BJ (cell line): ENCODE measurements around the gene MEG3. TPM values are rescaled to one million over a fixed set of nuclear protein-coding genes. Genes with fewer than 3 reads are reported as not detected.
"Not testable (repeated sequence)": the region's sequence is repeated elsewhere in the genome, so short reads cannot be mapped to it uniquely, and the experiment has no call there.

Source experiments
- CTCF ChIA-PET: fragments of 350-600 bp; formaldehyde crosslinking; extraction: SDS; loops from one replicate; lab custom pipeline; 2021; ENCODE audit warnings: antibody characterized with exemption, inconsistent platforms; lab: Yijun Ruan, JAX
- POLR2A ChIA-PET: fragments of 300-600 bp; sonication (Branson Sonifier 250); formaldehyde crosslinking; extraction: SDS; loops from one replicate; lab custom pipeline; 2021; ENCODE audit warnings: antibody characterized with exemption; lab: Charles Lee
- DNase-seq: peaks from one replicate; pipeline ENCODE4 v3.0.0-alpha.2; 2011; ENCODE audit warnings: low read depth
- H3K27me3 ChIP-seq: 2 replicates; pipeline ENCODE4 v1.6.0; 2011; ENCODE audit warnings: low read length; ENCODE audit not compliant: control insufficient read depth, insufficient read depth
- H3K36me3 ChIP-seq: 2 replicates; pipeline ENCODE4 v1.5.1; 2011; ENCODE audit warnings: low read length; ENCODE audit not compliant: control insufficient read depth, insufficient read depth
- H3K4me3 ChIP-seq: 2 replicates; pipeline ENCODE4 v1.5.1; 2011; ENCODE audit warnings: low read depth, mild to moderate bottlenecking, control low read depth, low read length
- polyA plus RNA-seq: library from polyadenylated mRNA; depleted of rRNA; stranded (reverse); fragments of >200 nt; gene quantifications from 2 replicates; pipeline ENCODE4 v1.2.3, GENCODE V29; 2011
- TF ChIP-seq, protein P1 (sequence below): IDR thresholded peaks from 2 replicates; pipeline ENCODE4 v1.5.1; 2011; ENCODE audit warnings: low read depth, mild to moderate bottlenecking, control low read depth, inconsistent platforms, low read length, moderate library complexity; ENCODE audit not compliant: insufficient read depth

Gene MEG3
- polyA plus RNA-seq, 1 experiment: 234 TPM

DNA sequence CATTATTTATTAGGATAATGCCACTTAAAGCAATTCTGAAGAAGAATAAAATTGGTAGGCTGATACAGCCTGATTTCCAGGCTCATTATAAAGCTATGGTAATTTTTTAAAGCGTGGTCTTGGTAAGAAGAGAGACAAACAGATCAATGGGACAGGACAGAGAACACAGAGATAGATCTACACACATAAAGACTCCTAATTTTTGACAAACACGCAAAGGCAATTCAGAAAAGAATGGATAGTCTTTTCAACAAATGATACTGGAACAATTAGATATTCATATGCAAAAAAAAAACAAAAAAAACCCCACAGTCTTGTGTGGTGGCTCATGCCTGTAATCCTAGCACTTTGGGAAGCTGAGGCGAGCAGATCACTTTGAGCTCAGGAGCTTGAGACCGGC lies 25.9 kb upstream of the MEG3 start:
- TF ChIP-seq, protein P1, sequence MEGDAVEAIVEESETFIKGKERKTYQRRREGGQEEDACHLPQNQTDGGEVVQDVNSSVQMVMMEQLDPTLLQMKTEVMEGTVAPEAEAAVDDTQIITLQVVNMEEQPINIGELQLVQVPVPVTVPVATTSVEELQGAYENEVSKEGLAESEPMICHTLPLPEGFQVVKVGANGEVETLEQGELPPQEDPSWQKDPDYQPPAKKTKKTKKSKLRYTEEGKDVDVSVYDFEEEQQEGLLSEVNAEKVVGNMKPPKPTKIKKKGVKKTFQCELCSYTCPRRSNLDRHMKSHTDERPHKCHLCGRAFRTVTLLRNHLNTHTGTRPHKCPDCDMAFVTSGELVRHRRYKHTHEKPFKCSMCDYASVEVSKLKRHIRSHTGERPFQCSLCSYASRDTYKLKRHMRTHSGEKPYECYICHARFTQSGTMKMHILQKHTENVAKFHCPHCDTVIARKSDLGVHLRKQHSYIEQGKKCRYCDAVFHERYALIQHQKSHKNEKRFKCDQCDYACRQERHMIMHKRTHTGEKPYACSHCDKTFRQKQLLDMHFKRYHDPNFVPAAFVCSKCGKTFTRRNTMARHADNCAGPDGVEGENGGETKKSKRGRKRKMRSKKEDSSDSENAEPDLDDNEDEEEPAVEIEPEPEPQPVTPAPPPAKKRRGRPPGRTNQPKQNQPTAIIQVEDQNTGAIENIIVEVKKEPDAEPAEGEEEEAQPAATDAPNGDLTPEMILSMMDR: no peak
- POLR2A ChIA-PET: no interaction called here
- H3K4me3 ChIP-seq: no peak overlapping the region
- DNase-seq: no peak
- H3K36me3 ChIP-seq: no peaks in the 10 kb centered on the region
- CTCF ChIA-PET: no interaction called here
- H3K27me3 ChIP-seq: peaks cover 6% of the 10 kb centered on the region

DNA sequence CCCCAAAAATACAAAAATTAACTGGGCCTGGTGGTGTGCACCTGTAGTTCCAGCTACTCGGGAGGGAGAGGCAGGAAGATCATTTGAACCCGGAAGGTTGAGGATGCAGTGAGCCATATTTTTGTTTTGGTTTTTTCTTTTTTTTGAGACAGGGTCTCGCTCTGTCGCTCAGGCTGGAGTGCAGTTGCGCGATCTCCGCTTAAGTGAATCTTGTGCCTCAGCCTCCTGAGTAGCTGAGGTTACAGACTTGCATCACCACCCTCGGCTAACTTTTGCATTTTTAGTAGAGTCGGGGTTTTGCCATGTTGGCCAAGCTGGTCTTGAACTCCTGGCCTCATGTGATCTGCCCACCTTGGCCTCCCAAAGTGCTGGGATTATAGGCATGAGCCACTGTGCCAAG lies 24.5 kb upstream of the MEG3 start:
- H3K36me3 ChIP-seq, H3K27me3 ChIP-seq, H3K4me3 ChIP-seq, POLR2A ChIA-PET, DNase-seq, CTCF ChIA-PET: not testable (repeated sequence)

DNA sequence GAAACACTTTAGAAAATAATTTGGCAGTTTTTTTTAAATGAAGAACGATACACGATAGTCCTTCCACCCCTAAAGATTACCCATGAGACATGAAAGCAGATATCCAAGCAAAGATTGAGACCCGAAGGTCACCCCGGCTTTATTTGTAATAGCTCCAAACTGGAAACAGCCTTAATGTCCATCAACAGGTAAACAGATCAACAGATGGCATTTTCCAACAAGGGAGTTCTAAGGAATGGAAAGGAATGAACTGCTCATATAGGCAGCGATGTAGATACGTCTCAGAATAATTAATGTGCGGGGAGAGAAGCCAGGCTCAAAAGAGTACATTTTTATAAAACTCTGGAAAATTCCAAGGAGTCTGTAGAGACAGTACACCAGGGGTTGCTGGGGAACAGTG lies 23.7 kb upstream of the MEG3 start:
- no peak for DNase-seq
- H3K27me3 ChIP-seq: peaks cover 6% of the 10 kb centered on the region
- CTCF ChIA-PET: no interaction called here
- POLR2A ChIA-PET: no interaction called here
- no peak overlapping the region for H3K4me3 ChIP-seq
- no peaks in the 10 kb centered on the region for H3K36me3 ChIP-seq
- TF ChIP-seq, protein P1: no peak

DNA sequence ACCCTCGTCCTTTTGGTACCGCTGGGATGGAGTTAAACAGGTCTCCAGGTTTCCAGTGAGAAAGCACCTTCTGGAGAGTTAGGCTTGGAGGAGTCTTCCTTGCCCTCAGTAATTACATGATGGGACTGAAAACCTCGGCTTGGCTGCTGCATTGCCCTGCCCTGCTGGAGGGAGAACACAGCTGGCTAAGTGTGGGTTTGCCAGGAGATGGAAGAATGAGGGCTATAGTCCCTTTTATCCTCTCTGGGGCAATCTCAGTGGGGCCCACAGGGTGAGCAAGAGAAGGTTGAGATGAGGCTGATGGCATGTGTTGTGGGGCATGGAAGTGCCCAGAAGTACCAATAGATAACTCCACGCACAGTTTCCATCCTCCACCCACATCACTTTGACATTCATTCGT lies 23.2 kb upstream of the MEG3 start:
- TF ChIP-seq, protein P1: no peak
- Histone ChIP-seq H3K4me3 (no peak overlapping the region), H3K27me3 (peaks cover 6% of the 10 kb centered on the region), H3K36me3 (no peaks in the 10 kb centered on the region)
- ChIA-PET CTCF (no interaction called here), POLR2A (no interaction called here)
- DNase-seq: no peak

DNA sequence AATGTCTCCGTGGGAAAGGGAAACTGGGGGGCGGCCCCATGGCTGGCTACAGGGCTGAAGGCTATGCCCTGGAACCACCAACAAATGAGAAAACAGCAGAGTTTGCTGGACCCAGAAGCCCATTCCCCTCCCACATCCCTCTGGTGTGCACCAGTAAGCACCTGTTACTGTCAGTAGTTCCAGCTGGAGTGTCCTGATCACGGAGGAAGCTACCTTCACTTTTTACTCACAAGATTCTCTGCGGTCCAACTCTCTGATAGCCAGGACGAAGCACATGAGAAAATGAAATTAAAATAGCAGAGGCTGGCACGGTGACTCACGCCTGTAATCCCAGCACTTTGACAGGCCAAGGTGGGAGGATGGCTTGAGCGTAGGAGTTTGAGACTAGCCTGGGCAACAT lies 22.7 kb upstream of the MEG3 start:
- Histone ChIP-seq H3K27me3 (peaks cover 6% of the 10 kb centered on the region), H3K36me3 (no peaks in the 10 kb centered on the region), H3K4me3 (no peak overlapping the region)
- ChIA-PET POLR2A (no interaction called here), CTCF (no interaction called here)
- TF ChIP-seq, protein P1: no peak
- no peak for DNase-seq

DNA sequence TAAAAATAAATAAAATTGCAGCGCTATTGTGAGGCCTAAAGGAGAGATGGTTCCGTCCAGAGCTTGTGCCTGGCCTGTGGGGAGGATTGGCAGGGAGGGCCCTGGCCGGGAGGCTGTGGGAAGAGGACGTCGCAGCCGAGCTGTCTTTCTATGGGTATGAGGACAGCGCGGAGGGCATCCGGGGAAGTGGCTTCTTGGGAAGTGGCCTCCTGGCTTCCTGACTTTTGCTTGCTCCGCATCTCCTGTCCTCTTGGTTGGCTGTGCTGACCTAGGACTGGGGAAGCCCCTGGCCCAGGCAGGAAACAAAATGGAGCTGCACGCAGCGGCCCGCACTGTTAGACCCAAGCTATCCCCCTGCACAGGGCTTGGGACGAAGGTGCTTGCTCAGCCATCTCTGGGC lies 22.2 kb upstream of the MEG3 start:
- Histone ChIP-seq H3K36me3 (no peaks in the 10 kb centered on the region), H3K27me3 (peaks cover 6% of the 10 kb centered on the region), H3K4me3 (no peak overlapping the region)
- ChIA-PET CTCF (no interaction called here), POLR2A (no interaction called here)
- TF ChIP-seq, protein P1: no peak
- no peak for DNase-seq
